ENCODE results near the gene CFTR.
"Not testable (repeated sequence)": the region's sequence is repeated elsewhere in the genome, so short reads cannot be mapped to it uniquely, and the experiment has no call there.

The CFTR gene

GRCh38 chr7:117479225-117480054, at the start of gene CFTR:
Gene CFTR, plus strand, starts transcription at chr7:117480025. Its CDS starts 70 bp downstream, at chr7:117480095.
- Mint-ChIP-seq H3K4me1 (no peaks in the 10 kb centered on the region), H3K9me3 (no peaks in the 10 kb centered on the region), H3K27ac (no peak within 1 kb of the TSS), H3K4me3 (no peak within 1 kb of the TSS), H3K36me3 (no peaks in the 10 kb centered on the region), H3K27me3 (peaks cover 18% of the 10 kb centered on the region)

GRCh38 chr7:117435475-117436043, 44.3 kb upstream of the CFTR start:
- no peaks in the 10 kb centered on the region for H3K9me3 Mint-ChIP-seq
- no peaks in the 10 kb centered on the region for H3K36me3 Mint-ChIP-seq
- H3K27me3 Mint-ChIP-seq: peaks cover 2% of the 10 kb centered on the region
- no peak overlapping the region for H3K4me3 Mint-ChIP-seq
- no peaks in the 10 kb centered on the region for H3K4me1 Mint-ChIP-seq
- no peak overlapping the region for H3K27ac Mint-ChIP-seq

- Mint-ChIP-seq H3K4me1 (no peaks in the 10 kb centered on the region), H3K9me3 (no peaks in the 10 kb centered on the region), H3K4me3 (no peak overlapping the region), H3K36me3 (no peaks in the 10 kb centered on the region), H3K27ac (no peak overlapping the region), H3K27me3 (peaks cover 1% of the 10 kb centered on the region)
Observed at GRCh38 chr7:117444646-117445045, 35.2 kb upstream of the CFTR start.

- H3K36me3 Mint-ChIP-seq: no peaks in the 10 kb centered on the region
- no peaks in the 10 kb centered on the region for H3K4me1 Mint-ChIP-seq
- H3K4me3 Mint-ChIP-seq: no peak overlapping the region
- peaks cover 1% of the 10 kb centered on the region for H3K27me3 Mint-ChIP-seq
- peaks cover 5% of the 10 kb centered on the region for H3K9me3 Mint-ChIP-seq
- H3K27ac Mint-ChIP-seq: no peak overlapping the region
Observed at GRCh38 chr7:117445206-117445605, 34.6 kb upstream of the CFTR start.

DNA sequence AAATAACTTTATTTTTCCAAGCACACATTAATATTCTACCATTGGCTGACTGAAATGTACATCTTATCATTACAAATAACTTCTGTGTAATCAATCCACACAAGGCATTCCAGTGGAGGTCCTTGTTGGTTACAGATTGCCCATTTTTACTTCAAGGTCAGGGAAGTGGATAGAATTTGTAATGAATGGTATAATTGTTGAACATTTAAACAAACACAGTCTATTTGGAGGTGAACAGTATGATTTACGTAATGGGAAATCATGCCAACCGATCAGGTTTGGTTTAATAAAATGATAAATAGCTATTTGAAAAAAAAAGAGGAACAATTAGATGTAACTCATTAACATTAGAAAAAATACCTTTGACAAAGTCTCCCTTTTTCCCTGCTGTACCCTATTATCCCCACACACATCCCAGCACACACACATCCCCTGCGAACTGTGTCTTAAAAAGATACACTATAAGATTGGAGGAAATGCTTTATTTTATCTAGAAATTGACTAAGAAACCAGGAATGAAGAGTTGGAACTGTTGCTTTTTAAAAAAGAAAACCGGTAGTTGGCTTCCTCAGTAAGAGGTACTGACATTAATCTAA, 33.5 kb upstream of the CFTR start:
- Mint-ChIP-seq H3K36me3 (no peaks in the 10 kb centered on the region), H3K9me3 (peaks cover 11% of the 10 kb centered on the region), H3K4me1 (no peaks in the 10 kb centered on the region), H3K4me3 (no peak overlapping the region), H3K27me3 (peaks cover 1% of the 10 kb centered on the region), H3K27ac (no peak overlapping the region)

DNA sequence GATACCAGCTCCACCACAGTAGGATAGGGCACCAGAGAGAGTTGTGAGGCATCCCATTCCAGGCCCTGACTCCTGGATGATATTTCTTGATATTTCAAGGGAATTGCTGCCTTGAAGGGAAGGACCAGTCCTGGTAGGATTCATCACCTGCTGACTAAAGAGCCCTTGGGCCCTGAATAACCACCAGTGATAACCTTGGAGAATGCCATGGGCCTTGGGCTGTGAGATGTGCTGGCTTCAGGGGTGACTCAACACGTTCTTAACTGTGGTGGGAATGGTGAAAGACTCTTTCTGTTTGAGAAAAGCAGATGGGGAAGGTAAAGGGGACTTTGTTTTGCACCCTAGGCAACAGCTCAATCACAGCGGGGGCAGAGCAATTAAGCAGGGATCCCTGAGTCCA, 31.2 kb upstream of the CFTR start:
- no peak overlapping the region for H3K27ac Mint-ChIP-seq
- no peaks in the 10 kb centered on the region for H3K36me3 Mint-ChIP-seq
- H3K4me3 Mint-ChIP-seq: no peak overlapping the region
- H3K9me3 Mint-ChIP-seq: peaks cover 12% of the 10 kb centered on the region
- H3K4me1 Mint-ChIP-seq: no peaks in the 10 kb centered on the region
- H3K27me3 Mint-ChIP-seq: peaks cover 1% of the 10 kb centered on the region

DNA sequence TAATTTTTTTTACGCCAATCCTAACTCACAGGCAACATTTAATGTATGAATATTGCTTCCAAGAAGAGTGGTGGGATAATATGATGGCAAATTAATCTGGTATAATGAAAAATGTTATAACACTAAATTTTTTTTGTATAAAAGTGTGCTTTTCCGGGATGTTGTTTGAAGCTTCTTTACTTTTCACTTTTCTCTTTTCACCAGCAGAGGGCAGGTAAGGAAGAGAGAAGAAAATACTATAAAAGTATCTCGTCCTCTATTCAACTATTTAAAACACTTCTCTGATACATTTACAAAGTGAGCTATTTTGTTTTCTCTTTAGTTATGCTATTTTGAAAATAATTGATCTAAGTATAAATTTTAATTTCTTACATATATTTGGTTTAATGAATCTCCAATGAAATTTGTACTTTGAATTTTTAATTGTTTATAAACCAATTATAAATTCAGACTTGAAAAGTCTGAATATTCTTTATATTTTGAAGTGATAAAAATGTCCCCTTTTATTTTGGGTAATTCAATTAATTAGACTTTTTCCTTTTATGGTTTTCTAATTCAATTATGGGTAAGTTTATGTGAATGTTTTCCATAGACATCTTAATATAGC, 20.7 kb upstream of the CFTR start:
- Mint-ChIP-seq H3K4me3 (no peak overlapping the region), H3K27ac (no peak overlapping the region), H3K4me1 (no peaks in the 10 kb centered on the region), H3K27me3 (no peaks in the 10 kb centered on the region), H3K36me3 (no peaks in the 10 kb centered on the region), H3K9me3 (no peaks in the 10 kb centered on the region)

- Mint-ChIP-seq H3K27ac (no peak overlapping the region), H3K36me3 (no peaks in the 10 kb centered on the region), H3K9me3 (no peaks in the 10 kb centered on the region), H3K4me1 (no peaks in the 10 kb centered on the region), H3K27me3 (no peaks in the 10 kb centered on the region), H3K4me3 (no peak overlapping the region)
Observed at GRCh38 chr7:117459735-117460134, 20.1 kb upstream of the CFTR start.

DNA sequence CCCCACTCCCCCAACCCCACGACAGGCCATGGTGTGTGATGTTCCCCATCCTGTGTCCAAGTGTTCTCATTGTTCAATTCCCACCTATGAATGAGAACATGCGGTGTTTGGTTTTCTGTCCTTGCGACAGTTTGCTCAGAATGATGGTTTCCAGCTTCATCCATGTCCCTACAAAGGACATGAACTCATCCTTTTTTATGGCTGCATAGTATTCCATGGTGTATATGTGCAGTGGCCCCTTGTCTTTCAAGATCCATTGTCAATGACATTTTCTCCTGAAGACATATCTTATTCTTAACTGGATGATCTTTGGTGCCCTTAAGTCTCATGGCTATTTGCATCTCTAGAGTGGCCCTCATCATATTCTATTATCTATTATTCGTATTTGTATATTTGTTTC, 19.0 kb upstream of the CFTR start:
- not testable (repeated sequence) for H3K36me3 Mint-ChIP-seq, H3K9me3 Mint-ChIP-seq, H3K4me1 Mint-ChIP-seq, H3K27ac Mint-ChIP-seq, H3K27me3 Mint-ChIP-seq, H3K4me3 Mint-ChIP-seq

- no peak overlapping the region for H3K4me3 Mint-ChIP-seq
- no peaks in the 10 kb centered on the region for H3K27me3 Mint-ChIP-seq
- no peak overlapping the region for H3K27ac Mint-ChIP-seq
- H3K9me3 Mint-ChIP-seq: no peaks in the 10 kb centered on the region
- no peaks in the 10 kb centered on the region for H3K36me3 Mint-ChIP-seq
- no peaks in the 10 kb centered on the region for H3K4me1 Mint-ChIP-seq
Observed at GRCh38 chr7:117468174-117468573, 11.7 kb upstream of the CFTR start.

GRCh38 chr7:117470777-117471176, 9.0 kb upstream of the CFTR start:
- Mint-ChIP-seq H3K36me3 (no peaks in the 10 kb centered on the region), H3K27ac (no peak overlapping the region), H3K4me1 (no peaks in the 10 kb centered on the region), H3K9me3 (no peaks in the 10 kb centered on the region), H3K27me3 (no peaks in the 10 kb centered on the region), H3K4me3 (no peak overlapping the region)

DNA sequence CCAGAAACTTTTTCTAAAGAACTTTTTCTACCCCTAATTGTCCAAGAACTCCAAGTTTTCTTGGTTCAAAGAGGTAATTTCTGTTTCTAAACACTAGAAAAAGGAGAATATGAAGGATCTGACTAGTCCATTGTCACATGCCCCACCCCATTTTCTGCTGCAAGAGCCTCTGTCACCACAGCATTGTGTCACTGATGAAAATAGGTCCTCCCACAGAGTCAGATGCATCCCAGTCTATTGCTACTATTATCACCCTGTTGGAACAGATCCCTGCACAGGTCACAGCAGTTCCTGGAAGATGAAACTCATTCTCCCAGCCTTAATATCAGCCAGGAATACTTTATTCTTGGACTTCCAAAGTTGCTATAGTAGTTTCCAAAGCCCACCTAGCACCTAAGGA, 7.5 kb upstream of the CFTR start:
- H3K27ac Mint-ChIP-seq: no peak overlapping the region
- no peaks in the 10 kb centered on the region for H3K9me3 Mint-ChIP-seq
- H3K27me3 Mint-ChIP-seq: no peaks in the 10 kb centered on the region

GRCh38 chr7:117476557-117477215, 3.1 kb upstream of the CFTR start:
- Mint-ChIP-seq H3K27ac (no peak overlapping the region), H3K4me1 (no peaks in the 10 kb centered on the region), H3K27me3 (peaks cover 18% of the 10 kb centered on the region), H3K4me3 (no peak overlapping the region), H3K9me3 (no peaks in the 10 kb centered on the region), H3K36me3 (no peaks in the 10 kb centered on the region)

More for the DNA sequence above, 7.5 kb upstream of the CFTR start:
- no peaks in the 10 kb centered on the region for H3K36me3 Mint-ChIP-seq
- no peaks in the 10 kb centered on the region for H3K4me1 Mint-ChIP-seq
- H3K4me3 Mint-ChIP-seq: no peak overlapping the region

- Mint-ChIP-seq H3K9me3 (no peaks in the 10 kb centered on the region), H3K36me3 (no peaks in the 10 kb centered on the region), H3K27me3 (peaks cover 18% of the 10 kb centered on the region), H3K4me3 (no peak overlapping the region), H3K27ac (no peak overlapping the region), H3K4me1 (no peaks in the 10 kb centered on the region)
Observed at GRCh38 chr7:117478836-117479224, 995 bp upstream of the CFTR start.

- H3K27me3 Mint-ChIP-seq: peaks cover 18% of the 10 kb centered on the region
- H3K9me3 Mint-ChIP-seq: no peaks in the 10 kb centered on the region
- H3K27ac Mint-ChIP-seq: no peak overlapping the region
- H3K4me3 Mint-ChIP-seq: no peak overlapping the region
- H3K36me3 Mint-ChIP-seq: no peaks in the 10 kb centered on the region
- no peaks in the 10 kb centered on the region for H3K4me1 Mint-ChIP-seq
Observed at GRCh38 chr7:117480055-117480362, 184 bp downstream of the CFTR start.

GRCh38 chr7:117480978-117481377, 1.2 kb downstream of the CFTR start:
- H3K4me3 Mint-ChIP-seq: no peak overlapping the region
- no peaks in the 10 kb centered on the region for H3K4me1 Mint-ChIP-seq
- no peaks in the 10 kb centered on the region for H3K36me3 Mint-ChIP-seq
- H3K27me3 Mint-ChIP-seq: peaks cover 18% of the 10 kb centered on the region
- no peak overlapping the region for H3K27ac Mint-ChIP-seq
- H3K9me3 Mint-ChIP-seq: no peaks in the 10 kb centered on the region
